IPS-18a (cell line): Measurements from ENCODE around the gene GPRC5D.

Source experiments
- H3K27ac ChIP-seq: one replicate; pipeline ENCODE4 v1.5.1; 2013; ENCODE audit warnings: low read length
- H3K27me3 ChIP-seq: one replicate; pipeline ENCODE4 v1.6.1; 2013; ENCODE audit warnings: mild to moderate bottlenecking, low read length; ENCODE audit not compliant: control insufficient read depth, insufficient read depth
- H3K36me3 ChIP-seq: one replicate; pipeline ENCODE4 v1.6.1; 2013; ENCODE audit warnings: low read depth, low read length; ENCODE audit not compliant: control insufficient read depth
- H3K4me1 ChIP-seq: one replicate; pipeline ENCODE4 v1.6.1; 2013; ENCODE audit warnings: low read depth, low read length; ENCODE audit not compliant: control insufficient read depth
- H3K4me3 ChIP-seq: one replicate; pipeline ENCODE4 v1.5.1; 2013; ENCODE audit warnings: low read length
- H3K9ac ChIP-seq: one replicate; pipeline ENCODE4 v1.6.1; 2013; ENCODE audit warnings: mild to moderate bottlenecking, low read length, moderate library complexity
- H3K9me3 ChIP-seq: one replicate; pipeline ENCODE4 v1.6.1; 2013; ENCODE audit warnings: low read depth, low read length; ENCODE audit not compliant: control insufficient read depth

GPRC5D gene

DNA sequence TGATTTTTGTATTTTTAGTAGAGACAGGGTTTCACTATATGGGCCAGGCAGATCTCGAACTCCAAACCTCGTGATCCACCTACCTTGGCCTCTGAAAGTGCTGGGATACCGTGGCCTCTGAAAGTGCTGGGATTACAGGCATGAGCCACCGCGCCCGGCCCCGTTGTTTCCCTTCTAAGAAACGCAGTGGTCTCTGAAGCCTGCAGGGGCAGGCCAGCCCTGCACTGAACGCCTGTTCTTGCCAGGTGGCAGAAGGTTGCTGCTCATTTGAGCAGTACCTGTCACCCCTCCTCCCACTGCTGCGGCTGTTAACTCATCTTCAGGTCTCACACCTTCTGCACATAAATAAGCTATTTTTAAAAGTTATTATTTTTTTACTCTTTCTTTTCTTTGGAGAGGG is 36.3 kb downstream of the GPRC5D start:
- H3K4me3 ChIP-seq: no peak overlapping the region
- no peaks in the 10 kb centered on the region for H3K36me3 ChIP-seq
- H3K27ac ChIP-seq: no peak overlapping the region
- H3K9ac ChIP-seq: no peak overlapping the region
- no peaks in the 10 kb centered on the region for H3K27me3 ChIP-seq
- peaks cover 5% of the 10 kb centered on the region for H3K4me1 ChIP-seq
- no peaks in the 10 kb centered on the region for H3K9me3 ChIP-seq

DNA sequence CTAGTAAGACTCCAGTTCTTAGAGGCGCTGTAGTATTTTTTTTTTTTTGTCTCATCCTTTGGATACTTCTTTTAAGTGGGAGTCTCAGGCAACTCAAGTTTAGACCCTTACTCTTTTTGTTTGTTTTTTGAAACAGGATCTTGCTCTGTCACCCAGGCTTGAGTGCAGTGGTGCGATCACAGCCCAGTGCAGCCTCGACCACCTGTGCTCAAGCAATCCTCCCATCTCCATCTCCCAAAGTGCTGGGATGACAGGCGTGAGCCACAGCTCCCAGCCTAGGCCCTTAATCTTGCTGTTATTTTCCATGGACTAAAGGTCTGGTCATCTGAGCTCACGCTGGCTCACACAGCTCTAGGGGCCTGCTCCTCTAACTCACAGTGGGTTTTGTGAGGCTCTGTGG is 39.3 kb downstream of the GPRC5D start:
- H3K4me3 ChIP-seq: no peak overlapping the region
- H3K36me3 ChIP-seq: no peaks in the 10 kb centered on the region
- H3K9ac ChIP-seq: no peak overlapping the region
- peaks cover 5% of the 10 kb centered on the region for H3K4me1 ChIP-seq
- H3K9me3 ChIP-seq: no peaks in the 10 kb centered on the region
- no peak overlapping the region for H3K27ac ChIP-seq
- H3K27me3 ChIP-seq: no peaks in the 10 kb centered on the region

DNA sequence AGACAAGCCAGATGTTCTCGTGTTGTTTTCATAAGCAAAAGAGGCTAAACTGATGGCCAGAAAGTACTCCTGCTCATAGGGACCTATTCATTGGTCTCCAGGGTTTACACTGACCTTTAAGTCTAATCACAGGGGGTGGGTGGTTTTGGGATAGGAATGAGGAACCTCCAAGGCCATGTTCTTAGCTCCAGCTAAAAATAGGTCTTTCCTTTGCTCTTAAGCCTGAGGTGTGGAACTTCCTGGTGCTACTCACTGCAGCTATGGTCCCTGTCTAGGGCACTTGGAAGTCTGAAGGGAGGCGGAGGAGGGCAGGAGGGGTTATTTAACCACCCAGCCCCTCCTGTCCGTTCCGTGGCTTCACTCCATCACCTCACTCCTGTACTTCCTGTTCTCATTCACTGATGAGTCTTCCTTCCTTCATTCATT is 42.0 kb downstream of the GPRC5D start:
- no peaks in the 10 kb centered on the region for H3K9me3 ChIP-seq
- no peak overlapping the region for H3K9ac ChIP-seq
- H3K27me3 ChIP-seq: no peaks in the 10 kb centered on the region
- no peak overlapping the region for H3K4me3 ChIP-seq
- H3K4me1 ChIP-seq: no peaks in the 10 kb centered on the region
- no peak overlapping the region for H3K27ac ChIP-seq
- H3K36me3 ChIP-seq: no peaks in the 10 kb centered on the region

DNA sequence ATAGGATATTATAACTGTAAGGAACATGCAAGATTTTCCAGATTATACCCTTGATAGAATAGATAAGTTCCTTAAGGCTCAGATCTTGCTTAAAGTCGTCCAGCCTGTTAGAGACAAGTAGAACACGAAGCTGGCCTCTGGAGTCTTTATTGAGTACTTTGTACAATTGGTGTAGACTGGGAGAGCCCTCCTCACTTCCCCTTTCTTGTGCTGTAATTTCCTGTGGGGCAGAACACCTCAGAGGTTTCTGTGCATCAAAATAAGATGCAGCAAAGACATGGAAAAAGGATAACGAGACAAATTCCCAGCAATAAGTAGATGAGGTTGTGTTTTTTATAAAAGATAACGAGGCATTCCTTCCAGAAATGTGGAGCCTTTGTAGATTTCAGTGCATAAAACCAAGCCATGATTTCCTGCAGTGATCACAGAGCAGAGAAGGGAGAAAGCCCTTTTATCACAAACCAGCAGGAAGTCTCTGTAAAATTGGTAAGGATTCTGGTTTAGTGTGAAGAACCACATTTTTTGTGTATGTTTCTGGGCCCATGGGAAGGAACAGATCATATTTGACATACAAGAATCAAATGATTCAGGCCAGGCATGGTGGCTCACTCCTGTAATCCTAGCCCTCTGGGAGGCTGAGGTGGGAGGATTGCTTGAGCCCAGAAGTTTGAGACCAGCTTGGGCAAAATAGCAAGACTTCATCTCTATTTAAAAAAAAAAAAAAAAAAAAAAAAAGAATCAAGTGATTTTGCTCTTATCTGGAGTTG is 42.6 kb downstream of the GPRC5D start:
- H3K9me3 ChIP-seq: no peaks in the 10 kb centered on the region
- no peak overlapping the region for H3K27ac ChIP-seq
- no peak overlapping the region for H3K4me3 ChIP-seq
- no peaks in the 10 kb centered on the region for H3K27me3 ChIP-seq
- no peaks in the 10 kb centered on the region for H3K36me3 ChIP-seq
- no peaks in the 10 kb centered on the region for H3K4me1 ChIP-seq
- H3K9ac ChIP-seq: no peak overlapping the region

DNA sequence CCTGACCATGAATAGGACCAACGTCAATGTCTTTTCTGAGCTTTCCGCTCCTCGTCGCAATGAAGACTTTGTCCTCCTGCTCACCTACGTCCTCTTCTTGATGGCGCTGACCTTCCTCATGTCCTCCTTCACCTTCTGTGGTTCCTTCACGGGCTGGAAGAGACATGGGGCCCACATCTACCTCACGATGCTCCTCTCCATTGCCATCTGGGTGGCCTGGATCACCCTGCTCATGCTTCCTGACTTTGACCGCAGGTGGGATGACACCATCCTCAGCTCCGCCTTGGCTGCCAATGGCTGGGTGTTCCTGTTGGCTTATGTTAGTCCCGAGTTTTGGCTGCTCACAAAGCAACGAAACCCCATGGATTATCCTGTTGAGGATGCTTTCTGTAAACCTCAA is 43.3 kb downstream of the GPRC5D start:
- Histone ChIP-seq H3K4me3 (no peak overlapping the region), H3K9ac (no peak overlapping the region), H3K36me3 (no peaks in the 10 kb centered on the region), H3K9me3 (no peaks in the 10 kb centered on the region), H3K4me1 (no peaks in the 10 kb centered on the region), H3K27me3 (no peaks in the 10 kb centered on the region), H3K27ac (no peak overlapping the region)

DNA sequence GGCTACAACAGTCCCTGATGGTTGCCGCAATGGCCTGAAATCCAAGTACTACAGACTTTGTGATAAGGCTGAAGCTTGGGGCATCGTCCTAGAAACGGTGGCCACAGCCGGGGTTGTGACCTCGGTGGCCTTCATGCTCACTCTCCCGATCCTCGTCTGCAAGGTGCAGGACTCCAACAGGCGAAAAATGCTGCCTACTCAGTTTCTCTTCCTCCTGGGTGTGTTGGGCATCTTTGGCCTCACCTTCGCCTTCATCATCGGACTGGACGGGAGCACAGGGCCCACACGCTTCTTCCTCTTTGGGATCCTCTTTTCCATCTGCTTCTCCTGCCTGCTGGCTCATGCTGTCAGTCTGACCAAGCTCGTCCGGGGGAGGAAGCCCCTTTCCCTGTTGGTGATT is 43.7 kb downstream of the GPRC5D start:
- Histone ChIP-seq H3K36me3 (no peaks in the 10 kb centered on the region), H3K9me3 (no peaks in the 10 kb centered on the region), H3K9ac (no peak overlapping the region), H3K27me3 (no peaks in the 10 kb centered on the region), H3K4me1 (no peaks in the 10 kb centered on the region), H3K4me3 (no peak overlapping the region), H3K27ac (no peak overlapping the region)

DNA sequence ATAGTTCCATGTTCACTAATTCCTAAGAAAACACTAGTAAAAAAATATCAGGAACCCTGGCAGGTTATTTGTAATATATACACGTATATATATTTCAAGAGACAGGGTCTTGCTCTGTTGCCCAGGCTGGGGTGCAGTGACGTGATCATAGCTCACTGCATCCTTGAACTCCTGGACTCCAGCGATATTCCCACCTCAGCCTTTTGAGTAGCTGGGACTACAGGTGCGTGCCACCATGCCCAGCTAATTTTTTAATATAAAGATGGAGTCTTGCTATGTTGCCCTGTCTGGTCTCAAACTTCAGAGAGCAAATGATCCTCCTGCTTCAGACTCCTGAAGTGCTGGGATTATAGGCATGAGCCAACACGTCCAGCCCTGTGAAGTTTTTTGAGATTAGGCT is 44.4 kb downstream of the GPRC5D start:
- Histone ChIP-seq H3K36me3 (no peaks in the 10 kb centered on the region), H3K27me3 (no peaks in the 10 kb centered on the region), H3K27ac (no peak overlapping the region), H3K4me1 (no peaks in the 10 kb centered on the region), H3K9me3 (no peaks in the 10 kb centered on the region), H3K9ac (no peak overlapping the region), H3K4me3 (no peak overlapping the region)

DNA sequence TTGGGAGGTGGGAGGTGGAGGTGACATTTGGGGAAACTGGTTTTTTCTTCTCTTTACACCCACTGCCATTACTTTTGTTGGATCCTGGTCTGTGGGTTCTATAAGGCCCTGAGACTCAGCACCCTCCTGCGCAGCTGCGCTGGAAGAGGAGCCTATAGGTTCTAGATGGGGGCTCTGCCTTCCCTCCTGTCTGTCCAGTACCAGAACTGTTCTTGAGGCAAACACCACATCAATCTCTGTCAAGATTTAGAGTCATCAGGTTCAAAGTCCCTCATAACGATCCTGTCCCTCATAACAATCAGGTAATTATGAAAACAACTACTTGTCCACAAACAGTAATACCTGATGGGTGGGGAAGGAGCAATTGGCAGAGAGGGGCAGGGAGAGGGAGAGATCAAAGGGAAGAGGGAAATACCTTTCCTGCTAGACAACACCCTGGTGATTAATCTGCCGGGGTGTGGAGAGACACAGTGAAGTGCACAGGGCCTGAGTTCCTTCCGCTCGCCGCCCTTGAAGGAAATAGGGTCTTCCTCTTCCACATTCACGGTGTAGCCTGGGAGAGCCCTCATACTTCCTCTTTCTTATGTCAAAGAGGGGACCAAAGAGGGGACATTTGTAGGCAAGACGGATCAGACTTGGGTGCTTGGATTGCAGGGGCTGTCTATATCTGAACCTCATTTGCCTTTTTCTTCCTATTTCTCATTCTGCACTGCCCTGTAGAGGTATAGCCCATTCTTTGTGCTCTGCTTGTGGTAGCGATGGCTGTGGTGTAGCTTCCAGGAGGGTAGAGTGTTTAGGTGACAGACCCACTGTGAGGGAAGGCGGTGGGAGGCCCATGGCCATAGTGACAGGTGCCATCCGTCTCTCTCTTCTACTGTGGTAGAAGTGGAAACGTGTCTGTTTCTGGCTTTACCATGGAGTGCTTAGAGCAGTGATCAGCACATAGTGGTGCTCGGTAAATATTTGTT is 48.0 kb downstream of the GPRC5D start:
- no peaks in the 10 kb centered on the region for H3K4me1 ChIP-seq
- no peaks in the 10 kb centered on the region for H3K27me3 ChIP-seq
- H3K9ac ChIP-seq: no peak overlapping the region
- H3K36me3 ChIP-seq: no peaks in the 10 kb centered on the region
- H3K4me3 ChIP-seq: no peak overlapping the region
- H3K27ac ChIP-seq: no peak overlapping the region
- H3K9me3 ChIP-seq: no peaks in the 10 kb centered on the region

DNA sequence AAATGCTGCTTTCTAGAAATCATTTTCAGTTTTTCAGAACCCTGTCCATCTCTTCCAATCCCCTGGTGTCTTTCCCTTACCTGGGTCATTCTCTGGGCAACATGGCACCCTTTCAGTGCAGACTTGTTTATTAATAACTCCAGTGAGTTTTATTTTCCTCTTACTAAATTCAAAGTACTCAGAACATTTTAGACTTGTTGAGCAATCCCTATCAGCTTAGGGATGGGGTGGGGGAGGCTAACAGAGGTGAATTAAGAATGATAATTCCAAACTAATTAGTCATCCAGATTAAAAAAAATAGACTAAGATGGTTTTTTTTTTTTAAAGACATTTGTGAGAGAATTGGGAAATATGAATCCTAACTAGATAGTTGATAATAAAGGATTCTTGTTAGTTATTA is 49.9 kb downstream of the GPRC5D start:
- Histone ChIP-seq H3K9me3 (no peaks in the 10 kb centered on the region), H3K36me3 (no peaks in the 10 kb centered on the region), H3K4me3 (no peak overlapping the region), H3K4me1 (no peaks in the 10 kb centered on the region), H3K9ac (no peak overlapping the region), H3K27me3 (no peaks in the 10 kb centered on the region), H3K27ac (no peak overlapping the region)

DNA sequence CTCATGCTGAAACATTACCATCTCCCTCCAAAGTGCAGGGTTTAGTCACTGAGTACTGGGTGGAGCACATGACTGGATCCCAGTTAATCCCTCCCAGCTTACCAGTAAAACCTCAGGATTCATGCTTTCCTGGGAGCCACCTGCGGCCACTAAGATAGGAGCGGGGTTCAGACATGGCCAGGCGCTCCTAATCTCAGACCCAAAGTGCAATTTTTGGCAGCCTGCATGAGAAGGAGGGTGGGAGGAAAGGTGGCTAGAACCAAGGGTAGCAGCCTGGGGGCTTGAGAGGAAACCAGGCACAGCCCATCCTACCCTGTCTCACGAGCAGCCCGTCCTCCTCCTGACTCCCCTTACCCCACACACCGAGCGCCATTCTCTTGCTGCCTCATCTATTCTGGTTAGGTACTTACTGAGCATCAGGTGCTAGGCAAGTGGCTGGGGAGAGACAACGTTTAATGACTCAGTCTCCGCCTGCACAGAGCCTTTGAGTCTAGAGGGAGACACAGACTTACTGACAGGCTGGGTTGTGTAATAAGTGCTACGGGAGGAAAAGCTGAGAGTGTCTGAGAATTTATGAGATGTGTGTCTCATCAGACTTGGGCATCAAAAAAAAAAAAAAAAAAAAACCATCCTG is 50.7 kb downstream of the GPRC5D start:
- H3K9ac ChIP-seq: no peak overlapping the region
- no peaks in the 10 kb centered on the region for H3K9me3 ChIP-seq
- H3K27me3 ChIP-seq: no peaks in the 10 kb centered on the region
- no peaks in the 10 kb centered on the region for H3K4me1 ChIP-seq
- no peak overlapping the region for H3K27ac ChIP-seq
- H3K4me3 ChIP-seq: no peak overlapping the region
- H3K36me3 ChIP-seq: no peaks in the 10 kb centered on the region

DNA sequence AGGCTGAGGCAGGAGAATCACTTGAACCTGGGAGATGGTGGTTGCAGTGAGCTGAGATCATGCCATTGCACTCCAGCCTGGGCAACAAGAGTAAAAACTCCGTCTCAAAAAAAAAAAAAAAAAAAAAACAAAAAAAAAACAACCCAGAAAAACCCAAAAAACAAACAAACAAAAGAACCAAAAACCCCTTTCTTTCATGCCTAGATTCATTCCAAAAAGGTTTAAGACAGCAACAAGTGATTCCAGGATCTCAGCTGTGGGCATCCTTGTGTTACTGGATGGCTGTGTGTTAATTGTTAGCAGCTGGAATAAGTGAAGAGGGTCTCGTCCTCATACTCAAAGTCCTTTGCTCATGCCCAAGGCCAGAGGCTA is 51.2 kb downstream of the GPRC5D start:
- H3K9me3 ChIP-seq: no peaks in the 10 kb centered on the region
- H3K36me3 ChIP-seq: no peaks in the 10 kb centered on the region
- H3K4me1 ChIP-seq: no peaks in the 10 kb centered on the region
- no peaks in the 10 kb centered on the region for H3K27me3 ChIP-seq
- H3K4me3 ChIP-seq: no peak overlapping the region
- H3K27ac ChIP-seq: no peak overlapping the region
- no peak overlapping the region for H3K9ac ChIP-seq
